C4-2B (cell line): ENCODE data around the gene NLRP5.

Experiments
- CTCF ChIP-seq: fragments of 450-650 bp; conservative IDR thresholded peaks from 2 replicates; pipeline ENCODE4 v1.5.1; 2017; ENCODE audit warnings: mild to moderate bottlenecking
- ZFX ChIP-seq: fragments of 450-650 bp; IDR thresholded peaks from 2 replicates; pipeline ENCODE4 v1.6.1; 2017

DNA sequence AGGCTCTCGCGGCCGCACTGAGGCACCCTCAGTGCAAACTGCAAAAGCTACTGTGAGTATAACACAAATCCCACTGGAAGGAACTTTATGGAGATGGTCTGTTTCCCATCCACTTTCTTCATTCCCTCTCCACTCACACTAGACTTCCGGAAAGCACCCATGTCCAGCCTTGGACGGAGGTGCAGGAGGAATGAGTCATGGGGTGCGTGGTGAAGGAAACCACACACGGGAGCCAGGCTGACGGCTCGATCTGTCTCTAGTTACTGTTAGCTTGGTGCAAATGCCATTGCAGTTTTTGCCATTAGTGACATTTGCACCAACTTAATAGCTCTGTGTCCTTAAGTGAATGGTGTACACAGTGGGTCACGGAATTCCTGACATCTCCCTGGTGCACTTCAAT, 24.4 kb upstream of the NLRP5 start:
- TF ChIP-seq CTCF = no peak
- TF ChIP-seq ZFX = no peak
